HCT116 (cell line): ENCODE data around the gene ZNF423. TPM values are rescaled to one million over a fixed set of nuclear protein-coding genes. Genes with fewer than 3 reads are reported as not detected.

Source experiments
- ATAC-seq: fragments of 200-7000 bp; cut with Tn5 transposase; 2 replicates; pipeline ENCODE4 v1.9.1; 2020; ENCODE audit warnings: mild to moderate bottlenecking, moderate library complexity
- BruUV-seq: library from RNA; stranded (reverse); fragments of 400-500 nt; replicated peaks from 2 replicates; lab custom pipeline; 2021; lab: Mats Ljungman, UMichigan
- CTCF ChIA-PET: fragments of 300-600 bp; sonication (Branson Sonifier 250); formaldehyde crosslinking; loops from one replicate; lab custom pipeline; 2021; ENCODE audit warnings: antibody characterized with exemption; lab: Charles Lee
- POLR2A ChIA-PET: fragments of 300-600, 350-600 bp; sonication (Branson Sonifier 250); formaldehyde crosslinking; loops from one replicate; lab custom pipeline; 2021; ENCODE audit warnings: antibody characterized with exemption; lab: Charles Lee
- RAD21 ChIA-PET, 2 experiments: fragments of 300-600 bp; sonication (Branson Sonifier 250); formaldehyde crosslinking; loops; one replicate each; lab custom pipeline; 2023; ENCODE audit warnings: low total read pairs in 2 of 2; ENCODE audit not compliant: uncharacterized antibody in 2 of 2, unreplicated experiment in 2 of 2, low non-redundant PET in 1 of 2; lab: Charles Lee
- DNase-seq: peaks from one replicate; pipeline ENCODE4 v3.0.0-alpha.2; 2010; ENCODE audit warnings: low read depth, low spot score
- H2AFZ ChIP-seq: fragments of 200-600 bp; shearing (Covaris generic), sonication (generic); 2 replicates; pipeline ENCODE4 v1.6.1; 2017; ENCODE audit warnings: low read depth, mixed run types, mixed read lengths, antibody characterized with exemption, low read length; ENCODE audit not compliant: poor library complexity, severe bottlenecking
- H3K27ac ChIP-seq: 2 replicates; pipeline ENCODE4 v1.5.1; 2012; ENCODE audit warnings: low read depth, low read length
- H3K27me3 ChIP-seq: fragments of 200-600 bp; sonication (generic); 2 replicates; pipeline ENCODE4 v1.6.1; 2016; ENCODE audit warnings: mixed run types, low read length, mixed read lengths; ENCODE audit not compliant: insufficient read depth
- H3K36me3 ChIP-seq, 2 experiments: fragments of 200-500 bp in 1 of 2; fragments of 200-600 bp in 1 of 2; sonication (Bioruptor generic) in 1 of 2; sonication (generic) in 1 of 2; 2 replicates each; pipeline versions ENCODE4 v1.5.1 to v1.6.1; 2014 to 2016; ENCODE audit warnings: low read length in 2 of 2, inconsistent platforms in 1 of 2, mixed read lengths in 1 of 2, mixed run types in 1 of 2; ENCODE audit not compliant: insufficient read depth in 2 of 2, control insufficient read depth in 1 of 2
- H3K4me1 ChIP-seq, 2 experiments: fragments of 200-600 bp in 1 of 2; sonication (generic) in 1 of 2; 2 replicates each; pipeline versions ENCODE4 v1.5.1 to v1.6.1; 2012 to 2017; ENCODE audit warnings: low read length in 2 of 2, inconsistent platforms in 1 of 2, mild to moderate bottlenecking in 1 of 2, mixed read lengths in 1 of 2, mixed run types in 1 of 2, moderate library complexity in 1 of 2; ENCODE audit not compliant: insufficient read depth in 2 of 2, control insufficient read depth in 1 of 2
- H3K4me2 ChIP-seq: fragments of 200-600 bp; sonication (generic); 2 replicates; pipeline ENCODE4 v1.6.1; 2017; ENCODE audit warnings: mixed run types, low read length, mixed read lengths
- H3K4me3 ChIP-seq, 2 experiments: fragments of 200-600 bp in 1 of 2; sonication (generic) in 1 of 2; replicated peaks in 1 of 2; 2 replicates each; pipeline ENCODE4 v1.5.1; 2011 to 2016; ENCODE audit warnings: low read length in 2 of 2, control low read depth in 1 of 2, low read depth in 1 of 2, mild to moderate bottlenecking in 1 of 2, mixed read lengths in 1 of 2, mixed run types in 1 of 2
- H3K79me2 ChIP-seq: fragments of 200-600 bp; sonication (generic); 2 replicates; pipeline ENCODE4 v1.6.1; 2017; ENCODE audit warnings: mild to moderate bottlenecking, mixed run types, low read length, moderate library complexity, mixed read lengths; ENCODE audit not compliant: insufficient read depth
- H3K9ac ChIP-seq: fragments of 200-600 bp; sonication (generic); 2 replicates; pipeline ENCODE4 v1.6.1; 2016; ENCODE audit warnings: low read length, mixed read lengths
- H3K9me2 ChIP-seq: fragments of 200-600 bp; sonication (generic), shearing (Covaris generic); 2 replicates; pipeline ENCODE4 v1.6.1; 2017; ENCODE audit warnings: mixed run types, mild to moderate bottlenecking, moderate library complexity; ENCODE audit not compliant: insufficient read depth
- H3K9me3 ChIP-seq, 2 experiments: fragments of 200-500 bp in 1 of 2; fragments of 200-600 bp in 1 of 2; sonication (Bioruptor generic) in 1 of 2; sonication (generic) in 1 of 2; 2 replicates each; pipeline ENCODE4 v1.6.1; 2014 to 2017; ENCODE audit warnings: low read length in 2 of 2, mixed read lengths in 2 of 2, inconsistent platforms in 1 of 2, low read depth in 1 of 2, mild to moderate bottlenecking in 1 of 2, mixed run types in 1 of 2, moderate library complexity in 1 of 2; ENCODE audit not compliant: control insufficient read depth in 1 of 2, insufficient read depth in 1 of 2
- H4K20me1 ChIP-seq: fragments of 200-600 bp; sonication (generic), shearing (Covaris generic); 2 replicates; pipeline ENCODE4 v1.6.1; 2017; ENCODE audit warnings: mixed run types, mild to moderate bottlenecking, moderate library complexity; ENCODE audit not compliant: insufficient read depth
- CBX3 ChIP-seq: IDR thresholded peaks from 2 replicates; pipeline ENCODE4 v1.6.1; 2012; ENCODE audit warnings: low read depth
- CEBPB ChIP-seq: IDR thresholded peaks from 2 replicates; pipeline ENCODE4 v1.6.1; 2012; ENCODE audit warnings: low read depth
- CTCF ChIP-seq, 3 experiments: fragments of 200-600 bp in 1 of 3; sonication (generic) in 1 of 3; IDR thresholded peaks in 2 of 3; conservative IDR thresholded peaks in 1 of 3; 2 replicates each; pipeline ENCODE4 v1.5.1; 2012 to 2017; ENCODE audit warnings: low read depth in 2 of 3, low read length in 2 of 3, antibody characterized with exemption in 1 of 3, borderline replicate concordance in 1 of 3, control low read depth in 1 of 3, mild to moderate bottlenecking in 1 of 3, mixed read lengths in 1 of 3, mixed run types in 1 of 3, moderate library complexity in 1 of 3; ENCODE audit not compliant: insufficient read depth in 1 of 3
- EZH2 ChIP-seq: fragments of 200-600 bp; sonication (generic); IDR thresholded peaks from 2 replicates; pipeline ENCODE4 v1.6.1; 2017; ENCODE audit warnings: antibody characterized with exemption, mixed run types
- FOSL1 ChIP-seq: IDR thresholded peaks from 2 replicates; pipeline ENCODE4 v1.6.1; 2012; ENCODE audit warnings: low read depth
- POLR2A ChIP-seq: IDR thresholded peaks from 2 replicates; pipeline ENCODE4 v1.7.0; 2011; ENCODE audit warnings: borderline replicate concordance; ENCODE audit not compliant: insufficient read depth, insufficient read length; ENCODE audit errors: extremely low read depth
- POLR2AphosphoS5 ChIP-seq: IDR thresholded peaks from 2 replicates; pipeline ENCODE4 v1.6.1; 2011; ENCODE audit warnings: mild to moderate bottlenecking, low read depth, low read length, moderate library complexity
- RAD21 ChIP-seq: IDR thresholded peaks from 2 replicates; pipeline ENCODE4 v1.6.1; 2012; ENCODE audit warnings: low read depth, mild to moderate bottlenecking
- SIN3A ChIP-seq: IDR thresholded peaks from 2 replicates; pipeline ENCODE4 v1.6.1; 2012; ENCODE audit warnings: low read depth
- SP1 ChIP-seq: IDR thresholded peaks from 2 replicates; pipeline ENCODE4 v1.6.1; 2012; ENCODE audit warnings: low read depth
- TCF7L2 ChIP-seq: IDR thresholded peaks from 2 replicates; pipeline ENCODE4 v1.7.0; 2011; ENCODE audit warnings: borderline replicate concordance, inconsistent platforms; ENCODE audit not compliant: insufficient read depth, insufficient read length; ENCODE audit errors: extremely low read depth
- YY1 ChIP-seq: IDR thresholded peaks from 2 replicates; pipeline ENCODE4 v1.6.1; 2011; ENCODE audit warnings: low read length, low read depth, moderate library complexity, mild to moderate bottlenecking; ENCODE audit not compliant: insufficient replicate concordance; ENCODE audit errors: extremely low read depth
- ZFX ChIP-seq: fragments of 450-650 bp; IDR thresholded peaks from 2 replicates; pipeline ENCODE4 v1.6.1; 2017
- intact Hi-C: fragments of 100-400 bp; cut with micrococcal nuclease; formaldehyde crosslinking; loops from 2 replicates; pipeline ENCODE4 v1.10.0; 2022
- total RNA-seq: library from RNA; stranded (reverse); gene quantifications from one replicate; pipeline ENCODE4 v1.2.1, GENCODE V29; 2021; ENCODE audit not compliant: unreplicated experiment
- TF ChIP-seq, protein P1 (sequence below): IDR thresholded peaks from 2 replicates; pipeline ENCODE4 v1.6.1; 2012

The ZNF423 gene
- total RNA-seq, 1 experiment from 2014 or later, result 0.22 TPM

DNA sequence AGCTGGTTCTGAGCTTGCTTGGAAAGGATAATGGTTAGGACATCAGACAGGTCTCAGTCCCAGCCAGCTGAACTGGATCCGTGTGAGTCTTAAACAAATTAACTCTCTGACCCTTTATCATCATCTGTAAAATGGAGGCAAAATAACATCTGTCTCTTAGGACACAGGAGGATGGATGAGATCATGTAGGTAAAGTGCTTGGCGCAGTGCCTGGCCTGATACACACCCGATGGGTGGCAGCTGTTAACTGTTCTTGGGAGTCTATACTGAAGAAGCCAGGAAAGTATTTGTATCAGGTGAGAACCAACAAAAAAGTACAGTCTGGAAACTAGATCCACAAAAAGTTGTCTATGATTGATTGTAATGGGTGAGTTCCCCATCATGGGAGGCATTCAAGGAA lies 293.7 kb downstream of the ZNF423 start:
- Histone ChIP-seq H2AFZ (no peak overlapping the region), H3K36me3 (no peaks in the 10 kb centered on the region), H3K9ac (no peak overlapping the region), H3K9me3 (no peaks in the 10 kb centered on the region), H3K27me3 (no peaks in the 10 kb centered on the region), H3K27ac (no peak overlapping the region), H3K79me2 (no peaks in the 10 kb centered on the region), H3K4me3 (no peak overlapping the region), H3K9me2 (no peaks in the 10 kb centered on the region), H3K4me1 (no peaks in the 10 kb centered on the region), H3K4me2 (no peak overlapping the region), H4K20me1 (no peaks in the 10 kb centered on the region)
- no peak for DNase-seq
- ChIA-PET CTCF (no interaction called here), RAD21 (no interaction called here), POLR2A (no interaction called here)
- ATAC-seq, result no peak
- BruUV-seq, result no TSS peak
- no peak for TF ChIP-seq YY1
- TF ChIP-seq POLR2AphosphoS5, result no peak
- TF ChIP-seq CEBPB, result no peak
- intact Hi-C loops, result no loop called here

- no TSS peak for BruUV-seq
- H3K9ac ChIP-seq, result no peak overlapping the region
- intact Hi-C loops, result no loop called here
- H2AFZ ChIP-seq, result no peak overlapping the region
- no peak overlapping the region for H3K4me3 ChIP-seq
- no peak overlapping the region for H3K27ac ChIP-seq
- ATAC-seq, result no peak
- H4K20me1 ChIP-seq, result no peaks in the 10 kb centered on the region
- no peaks in the 10 kb centered on the region for H3K4me1 ChIP-seq
- peaks cover 4% of the 10 kb centered on the region; the same call in 1 of the 2 replicates for H3K27me3 ChIP-seq
- TF ChIP-seq ZFX (no peak), CTCF (IDR thresholded peaks at IDR 0.05 in 2 of 3, conservative IDR thresholded peaks at IDR 0.05 in 1 of 3; ENCODE audit: borderline replicate concordance in 1 of 3, insufficient read depth in 1 of 3, low read depth in 2 of 3, low read length in 2 of 3) (no peak), SIN3A (no peak), CBX3 (no peak), POLR2A (no peak), CEBPB (no peak), FOSL1 (no peak), SP1 (no peak), RAD21 (no peak), TCF7L2 (no peak), EZH2 (no peak)
- TF ChIP-seq, protein P1, sequence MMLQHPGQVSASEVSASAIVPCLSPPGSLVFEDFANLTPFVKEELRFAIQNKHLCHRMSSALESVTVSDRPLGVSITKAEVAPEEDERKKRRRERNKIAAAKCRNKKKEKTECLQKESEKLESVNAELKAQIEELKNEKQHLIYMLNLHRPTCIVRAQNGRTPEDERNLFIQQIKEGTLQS, result no peak
- H3K9me2 ChIP-seq, result no peaks in the 10 kb centered on the region
- ChIA-PET CTCF (no interaction called here), POLR2A (no interaction called here), RAD21 (no interaction called here)
- no peak for DNase-seq
- no peaks in the 10 kb centered on the region for H3K79me2 ChIP-seq
- no peak overlapping the region for H3K4me2 ChIP-seq
- no peaks in the 10 kb centered on the region for H3K36me3 ChIP-seq
- no peaks in the 10 kb centered on the region for H3K9me3 ChIP-seq
These were observed 295.7 kb downstream of the ZNF423 start for GRCh38 chr16:49560004-49560830.
